ENCODE measurements around the gene FAM124B.

DNA sequence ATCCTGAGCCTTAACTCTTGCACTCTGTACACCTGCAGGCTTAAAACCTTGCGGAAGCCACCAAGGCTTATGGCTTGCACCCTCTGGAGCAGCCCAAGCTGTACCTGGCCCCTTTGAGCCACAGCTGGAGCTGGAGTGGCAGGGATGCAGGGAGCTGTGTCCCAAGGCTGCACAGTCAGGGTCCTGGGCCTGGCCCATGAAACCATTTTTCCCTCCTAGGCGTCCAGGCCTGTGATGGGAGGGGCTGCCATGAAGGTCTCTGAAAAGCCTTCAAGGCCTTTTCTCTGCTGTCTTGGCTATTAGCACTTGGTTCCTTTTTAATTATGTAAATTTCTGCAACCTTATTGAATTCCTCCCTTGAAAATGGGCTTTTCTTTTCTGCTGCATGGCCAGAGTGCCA lies 56.4 kb downstream of the FAM124B start:
- TF ChIP-seq, protein P1, sequence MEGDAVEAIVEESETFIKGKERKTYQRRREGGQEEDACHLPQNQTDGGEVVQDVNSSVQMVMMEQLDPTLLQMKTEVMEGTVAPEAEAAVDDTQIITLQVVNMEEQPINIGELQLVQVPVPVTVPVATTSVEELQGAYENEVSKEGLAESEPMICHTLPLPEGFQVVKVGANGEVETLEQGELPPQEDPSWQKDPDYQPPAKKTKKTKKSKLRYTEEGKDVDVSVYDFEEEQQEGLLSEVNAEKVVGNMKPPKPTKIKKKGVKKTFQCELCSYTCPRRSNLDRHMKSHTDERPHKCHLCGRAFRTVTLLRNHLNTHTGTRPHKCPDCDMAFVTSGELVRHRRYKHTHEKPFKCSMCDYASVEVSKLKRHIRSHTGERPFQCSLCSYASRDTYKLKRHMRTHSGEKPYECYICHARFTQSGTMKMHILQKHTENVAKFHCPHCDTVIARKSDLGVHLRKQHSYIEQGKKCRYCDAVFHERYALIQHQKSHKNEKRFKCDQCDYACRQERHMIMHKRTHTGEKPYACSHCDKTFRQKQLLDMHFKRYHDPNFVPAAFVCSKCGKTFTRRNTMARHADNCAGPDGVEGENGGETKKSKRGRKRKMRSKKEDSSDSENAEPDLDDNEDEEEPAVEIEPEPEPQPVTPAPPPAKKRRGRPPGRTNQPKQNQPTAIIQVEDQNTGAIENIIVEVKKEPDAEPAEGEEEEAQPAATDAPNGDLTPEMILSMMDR (IDR thresholded peaks at IDR 0.05) = no peak
- no peak for TF ChIP-seq POLR2A (IDR thresholded peaks at IDR 0.05)

Data from Peyer's patch (tissue), 4 donors.